ENCODE data around the gene CT55.
A peak's percentile ranks its signal among the peaks of the same experiment; 100 is the strongest.
"Not testable (repeated sequence)": the region's sequence is repeated elsewhere in the genome, so short reads cannot be mapped to it uniquely, and the experiment has no call there.

CT55 gene, protein sequence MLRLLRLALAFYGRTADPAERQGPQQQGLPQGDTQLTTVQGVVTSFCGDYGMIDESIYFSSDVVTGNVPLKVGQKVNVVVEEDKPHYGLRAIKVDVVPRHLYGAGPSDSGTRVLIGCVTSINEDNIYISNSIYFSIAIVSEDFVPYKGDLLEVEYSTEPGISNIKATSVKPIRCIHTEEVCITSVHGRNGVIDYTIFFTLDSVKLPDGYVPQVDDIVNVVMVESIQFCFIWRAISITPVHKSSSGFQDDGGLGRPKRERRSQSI

DNA sequence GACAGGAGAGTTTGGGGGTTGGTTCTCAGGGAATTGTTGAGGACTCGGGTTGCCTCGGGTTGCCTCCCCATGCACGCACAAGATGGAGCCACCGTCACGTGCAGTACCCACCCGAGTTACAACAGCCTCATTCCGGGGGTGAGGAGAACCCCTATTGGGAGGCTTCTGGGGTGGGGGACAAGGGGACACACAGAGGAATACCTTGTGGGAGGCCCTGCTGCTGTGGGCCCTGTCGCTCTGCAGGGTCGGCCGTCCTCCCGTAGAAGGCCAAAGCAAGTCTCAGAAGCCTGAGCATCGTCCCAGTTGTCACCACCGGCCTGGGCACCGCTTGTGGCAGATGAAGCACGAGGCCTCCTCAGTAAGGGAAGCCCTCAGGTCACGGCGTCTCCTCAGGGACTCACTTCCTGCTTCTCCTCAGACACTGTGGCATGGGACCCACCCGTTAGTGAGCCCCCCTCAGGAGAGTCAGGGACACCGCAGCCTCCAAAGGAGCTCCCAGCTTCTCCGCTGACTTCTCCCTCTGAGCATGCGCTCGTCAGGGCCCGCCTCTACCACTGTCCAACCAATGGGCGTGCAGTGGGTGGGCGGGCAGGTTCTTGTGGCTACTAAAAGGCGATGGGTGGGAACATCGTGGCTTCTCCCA, at the start of gene CT55:
Gene CT55 (minus strand): TSS at position 522 of the 643 bp plus-strand sequence. CDS start 227 bp downstream, at position 295.
- TF ChIP-seq FOXM1 (IDR thresholded peaks at IDR 0.05; ENCODE audit: borderline replicate concordance) (no peak), ARNT (IDR thresholded peaks at IDR 0.05) (no peak), TARDBP (IDR thresholded peaks at IDR 0.05) (no peak), ZNF384 (IDR thresholded peaks at IDR 0.05) (no peak), HDGF (IDR thresholded peaks at IDR 0.05; ENCODE audit: borderline replicate concordance) (no peak), NFRKB (IDR thresholded peaks at IDR 0.05) (no peak), BHLHE40 (IDR thresholded peaks at IDR 0.05; ENCODE audit: borderline replicate concordance) (no peak), CTBP1 (IDR thresholded peaks at IDR 0.05; ENCODE audit: borderline replicate concordance) (no peak), FOXA1 (IDR thresholded peaks at IDR 0.05) (no peak), SP1 (IDR thresholded peaks at IDR 0.05) (no peak), ELF4 (IDR thresholded peaks at IDR 0.05) (no peak), LEF1 (IDR thresholded peaks at IDR 0.05; ENCODE audit: borderline replicate concordance) (no peak), L3MBTL2 (conservative IDR thresholded peaks at IDR 0.05) (no peak)
- ChIA-PET CTCF (interaction anchor here (0.7 kb wide), 1 partner anchor 42 kb away, joined by 4 read pairs; no protein-coding TSS in a partner anchor), POLR2A (no interaction called here)
- peak; percentile 20 for DNase-seq (ENCODE audit: extremely low spot score)

DNA sequence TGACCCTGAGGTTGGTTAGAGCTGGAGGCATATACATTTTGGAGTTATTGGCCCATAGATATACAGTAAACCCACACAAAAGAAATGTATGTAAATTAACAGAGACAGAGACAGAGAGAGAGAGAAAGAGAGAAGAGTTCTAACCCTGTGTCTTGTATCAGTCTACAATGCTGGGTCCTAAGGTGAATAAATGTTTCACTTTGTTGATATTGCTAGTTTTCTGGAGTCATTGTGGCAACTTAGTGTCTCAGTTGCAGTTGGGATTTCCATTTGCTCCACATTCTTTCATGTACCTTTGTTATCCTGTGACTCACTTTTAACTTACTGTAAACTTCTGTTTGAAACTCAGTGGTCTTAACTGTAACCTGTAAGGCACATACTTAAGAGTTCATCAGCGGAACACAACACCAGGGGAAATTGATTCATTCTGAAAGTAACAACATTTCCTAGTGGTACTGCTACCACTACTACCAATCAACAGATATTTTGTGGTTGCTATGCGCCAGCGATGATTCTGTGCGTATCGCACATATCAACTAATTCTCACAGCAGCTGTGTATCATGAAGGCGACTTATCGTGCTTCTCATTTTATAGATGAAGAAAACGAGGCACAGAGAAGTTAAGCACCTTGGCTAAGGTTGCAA, 42.1 kb upstream of the CT55 start:
- ChIA-PET CTCF (interaction anchor here (0.6 kb wide), 1 partner anchor 42 kb away, joined by 4 read pairs; the partner anchor contains the start of gene CT55), POLR2A (no interaction called here)
- no peak for TF ChIP-seq NFRKB (IDR thresholded peaks at IDR 0.05)
- TF ChIP-seq ELF4 (IDR thresholded peaks at IDR 0.05): no peak
- no peak for TF ChIP-seq ZNF384 (IDR thresholded peaks at IDR 0.05)
- TF ChIP-seq ARNT (IDR thresholded peaks at IDR 0.05): no peak
- TF ChIP-seq BHLHE40 (IDR thresholded peaks at IDR 0.05; ENCODE audit: borderline replicate concordance): no peak
- no peak for TF ChIP-seq L3MBTL2 (conservative IDR thresholded peaks at IDR 0.05)
- TF ChIP-seq, protein P1, sequence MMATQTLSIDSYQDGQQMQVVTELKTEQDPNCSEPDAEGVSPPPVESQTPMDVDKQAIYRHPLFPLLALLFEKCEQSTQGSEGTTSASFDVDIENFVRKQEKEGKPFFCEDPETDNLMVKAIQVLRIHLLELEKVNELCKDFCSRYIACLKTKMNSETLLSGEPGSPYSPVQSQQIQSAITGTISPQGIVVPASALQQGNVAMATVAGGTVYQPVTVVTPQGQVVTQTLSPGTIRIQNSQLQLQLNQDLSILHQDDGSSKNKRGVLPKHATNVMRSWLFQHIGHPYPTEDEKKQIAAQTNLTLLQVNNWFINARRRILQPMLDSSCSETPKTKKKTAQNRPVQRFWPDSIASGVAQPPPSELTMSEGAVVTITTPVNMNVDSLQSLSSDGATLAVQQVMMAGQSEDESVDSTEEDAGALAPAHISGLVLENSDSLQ (IDR thresholded peaks at IDR 0.05): no peak
- TF ChIP-seq FOXA1 (IDR thresholded peaks at IDR 0.05): no peak
- no peak for TF ChIP-seq TARDBP (IDR thresholded peaks at IDR 0.05)
- no peak for TF ChIP-seq SUZ12 (IDR thresholded peaks at IDR 0.05)
- TF ChIP-seq SP1 (IDR thresholded peaks at IDR 0.05): no peak
- no peak for TF ChIP-seq HDGF (IDR thresholded peaks at IDR 0.05; ENCODE audit: borderline replicate concordance)
- no peak for DNase-seq (ENCODE audit: extremely low spot score)

DNA sequence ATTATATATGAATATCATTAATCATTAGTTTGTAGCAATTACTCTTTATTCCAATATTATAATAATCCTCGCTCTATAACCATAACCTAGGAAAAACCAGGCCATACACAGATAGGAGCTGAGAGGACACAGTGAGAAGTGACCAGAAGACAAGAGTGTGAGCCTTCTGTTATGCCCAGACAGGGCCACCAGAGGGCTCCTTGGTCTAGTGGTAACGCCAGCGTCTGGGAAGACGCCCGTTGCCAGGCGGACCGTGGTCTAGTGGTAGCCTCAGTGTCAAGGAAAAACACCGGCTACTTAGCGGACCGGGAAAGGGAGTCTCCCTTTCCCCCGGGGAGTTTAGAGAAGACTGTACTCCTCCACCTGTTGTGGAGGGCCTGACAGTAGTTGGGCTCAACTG, 35.2 kb upstream of the CT55 start:
- POLR2A ChIA-PET; CTCF ChIA-PET; DNase-seq (ENCODE audit: extremely low spot score): not testable (repeated sequence)

DNA sequence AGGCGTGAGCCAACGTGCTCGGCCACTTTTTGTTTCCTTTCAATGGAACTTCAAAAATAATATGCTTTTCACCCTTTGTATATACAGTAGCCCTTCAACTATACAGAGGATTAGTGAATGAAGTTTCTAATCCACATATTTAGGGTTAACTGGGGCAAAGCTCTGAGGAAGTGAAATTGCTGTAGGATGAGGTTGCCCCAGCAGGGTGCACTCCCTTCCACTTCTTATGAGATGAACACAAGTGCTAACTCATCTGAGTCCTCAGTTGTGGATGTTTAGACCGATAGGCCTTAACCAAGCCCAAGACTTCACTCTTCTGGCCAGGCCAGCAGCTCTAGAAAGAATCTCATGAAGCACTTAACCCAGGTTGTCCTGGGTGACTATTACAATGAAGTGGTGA, 29.1 kb upstream of the CT55 start:
- DNase-seq (ENCODE audit: extremely low spot score): no peak
- ChIA-PET CTCF (no interaction called here), POLR2A (no interaction called here)
- no peak for TF ChIP-seq ARNT (IDR thresholded peaks at IDR 0.05)
- no peak for TF ChIP-seq ZNF384 (IDR thresholded peaks at IDR 0.05)
- TF ChIP-seq TARDBP (IDR thresholded peaks at IDR 0.05): no peak
- TF ChIP-seq HDGF (IDR thresholded peaks at IDR 0.05; ENCODE audit: borderline replicate concordance): no peak
- TF ChIP-seq SP1 (IDR thresholded peaks at IDR 0.05): no peak
- TF ChIP-seq CTBP1 (IDR thresholded peaks at IDR 0.05; ENCODE audit: borderline replicate concordance): no peak
- TF ChIP-seq, protein P1 (IDR thresholded peaks at IDR 0.05): no peak
- no peak for TF ChIP-seq NFRKB (IDR thresholded peaks at IDR 0.05)
- TF ChIP-seq FOXK2 (IDR thresholded peaks at IDR 0.05): no peak
- TF ChIP-seq LEF1 (IDR thresholded peaks at IDR 0.05; ENCODE audit: borderline replicate concordance): no peak
- TF ChIP-seq SUZ12 (IDR thresholded peaks at IDR 0.05): no peak
- no peak for TF ChIP-seq FOXM1 (IDR thresholded peaks at IDR 0.05; ENCODE audit: borderline replicate concordance)
- TF ChIP-seq ELF4 (IDR thresholded peaks at IDR 0.05): no peak
- no peak for TF ChIP-seq BHLHE40 (IDR thresholded peaks at IDR 0.05; ENCODE audit: borderline replicate concordance)
- no peak for TF ChIP-seq FOXA1 (IDR thresholded peaks at IDR 0.05)
- TF ChIP-seq L3MBTL2 (conservative IDR thresholded peaks at IDR 0.05): no peak

DNA sequence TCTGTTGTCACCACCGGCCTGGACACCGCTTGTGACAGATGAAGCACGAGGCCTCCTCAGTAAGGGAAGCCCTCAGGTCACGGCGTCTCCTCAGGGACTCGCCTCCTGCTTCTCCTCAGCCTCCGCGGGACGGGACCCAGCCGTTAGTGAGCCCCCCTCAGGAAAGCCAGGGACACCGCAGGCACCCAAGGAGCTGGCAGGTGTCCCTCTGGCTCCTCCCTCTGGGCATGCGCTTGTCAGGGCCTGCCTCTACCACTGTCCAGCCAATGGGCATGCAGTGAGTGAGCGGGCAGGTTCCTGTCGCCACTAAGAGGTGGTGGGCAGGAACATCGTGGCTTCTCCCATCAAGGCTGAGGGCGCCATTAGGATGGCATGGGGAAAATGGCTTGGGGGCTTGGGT, 23.5 kb upstream of the CT55 start:
- TF ChIP-seq, protein P1 (IDR thresholded peaks at IDR 0.05): no peak
- TF ChIP-seq ELF4 (IDR thresholded peaks at IDR 0.05): no peak
- TF ChIP-seq TARDBP (IDR thresholded peaks at IDR 0.05): no peak
- no peak for TF ChIP-seq LEF1 (IDR thresholded peaks at IDR 0.05; ENCODE audit: borderline replicate concordance)
- TF ChIP-seq FOXM1 (IDR thresholded peaks at IDR 0.05; ENCODE audit: borderline replicate concordance): no peak
- TF ChIP-seq ZNF384 (IDR thresholded peaks at IDR 0.05): no peak
- no peak for TF ChIP-seq SP1 (IDR thresholded peaks at IDR 0.05)
- TF ChIP-seq L3MBTL2 (conservative IDR thresholded peaks at IDR 0.05): no peak
- TF ChIP-seq NFRKB (IDR thresholded peaks at IDR 0.05): no peak
- no peak for TF ChIP-seq ARNT (IDR thresholded peaks at IDR 0.05)
- TF ChIP-seq SUZ12 (IDR thresholded peaks at IDR 0.05): no peak
- no peak for TF ChIP-seq FOXK2 (IDR thresholded peaks at IDR 0.05)
- TF ChIP-seq CTBP1 (IDR thresholded peaks at IDR 0.05; ENCODE audit: borderline replicate concordance): no peak
- no peak for TF ChIP-seq FOXA1 (IDR thresholded peaks at IDR 0.05)
- TF ChIP-seq HDGF (IDR thresholded peaks at IDR 0.05; ENCODE audit: borderline replicate concordance): no peak
- no peak for TF ChIP-seq BHLHE40 (IDR thresholded peaks at IDR 0.05; ENCODE audit: borderline replicate concordance)
- DNase-seq (ENCODE audit: extremely low spot score): no peak
- ChIA-PET POLR2A (no interaction called here), CTCF (no interaction called here)

All from HEK293T (cell line).